Activated CD4-positive, alpha-beta T cell treated with anti-CD3 and anti-CD28 coated beads, Interleukin-2, amount 50 U/mL, for 4 hours (primary cell): Measurements from ENCODE around the gene RSU1.

Experiments
- DNase-seq, 2 experiments: peaks; one replicate each; pipeline ENCODE4 v3.0.0-alpha.2; 2020

RSU1 gene

DNA sequence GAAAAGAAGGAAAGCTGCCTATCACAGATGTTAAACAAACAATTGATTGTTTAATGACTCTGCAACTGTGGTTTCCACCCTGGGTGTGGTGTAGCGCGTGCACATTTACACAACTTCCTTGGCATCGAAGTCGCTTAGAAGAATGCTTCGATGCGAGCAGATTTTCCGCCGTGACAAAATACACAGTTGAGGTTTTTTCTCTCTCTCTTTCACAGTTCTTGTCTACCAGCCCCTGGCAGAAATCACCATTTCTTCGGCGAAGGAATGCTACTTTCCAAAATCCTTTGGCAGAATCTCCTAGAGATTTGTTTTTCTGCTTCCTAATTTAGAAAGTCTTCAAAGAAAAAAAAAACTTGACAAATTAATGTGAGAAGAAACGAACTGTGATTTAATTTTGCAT lies 224.8 kb downstream of the RSU1 start:
- DNase-seq: no peak

- DNase-seq: no peak
Observed at GRCh38 chr10:16586358-16587138, 230.7 kb downstream of the RSU1 start.

DNA sequence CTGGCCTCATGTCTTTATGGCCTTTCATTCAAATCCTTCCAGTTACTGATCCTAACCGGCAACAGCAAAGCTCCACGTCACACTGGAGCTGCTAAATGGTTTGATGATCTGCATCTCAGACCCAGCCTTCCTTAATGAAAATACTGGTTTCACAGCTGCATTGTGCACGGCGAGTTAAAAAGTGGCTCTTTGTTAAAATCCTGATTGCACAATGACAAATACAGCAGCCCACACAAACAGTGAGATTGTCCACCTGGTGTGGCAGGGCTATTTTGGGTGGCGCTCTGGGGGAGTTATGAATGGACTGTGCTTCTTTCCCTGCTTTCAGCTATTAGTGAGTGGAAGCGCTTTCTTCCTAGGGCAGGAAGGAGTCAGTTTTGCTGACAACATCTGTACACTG lies 232.1 kb downstream of the RSU1 start:
- no peak for DNase-seq

DNA sequence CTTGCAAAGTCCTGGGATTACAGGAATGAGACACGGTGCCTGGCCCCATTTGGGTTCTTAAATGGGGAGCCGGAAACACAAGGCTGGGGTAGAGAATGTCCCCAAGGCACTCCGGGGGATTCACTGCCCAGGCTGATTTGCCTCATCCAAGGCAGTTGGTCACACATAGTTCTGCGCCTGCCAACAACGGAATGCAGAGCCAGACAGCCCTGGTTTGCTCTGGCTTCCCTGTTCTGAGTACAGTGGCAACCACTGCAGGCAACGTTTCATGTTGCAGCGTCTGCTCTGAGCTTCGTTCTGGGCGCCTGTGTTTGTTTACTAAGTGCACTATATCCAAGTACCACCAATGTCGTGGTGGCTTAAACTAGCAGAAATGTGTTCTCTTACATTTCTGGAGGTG lies 233.8 kb downstream of the RSU1 start:
- DNase-seq: no peak

- no peak for DNase-seq
Observed at GRCh38 chr10:16581202-16581601, 236.0 kb downstream of the RSU1 start.

- DNase-seq: no peak
Observed at GRCh38 chr10:16570731-16571130, 246.5 kb downstream of the RSU1 start.

DNA sequence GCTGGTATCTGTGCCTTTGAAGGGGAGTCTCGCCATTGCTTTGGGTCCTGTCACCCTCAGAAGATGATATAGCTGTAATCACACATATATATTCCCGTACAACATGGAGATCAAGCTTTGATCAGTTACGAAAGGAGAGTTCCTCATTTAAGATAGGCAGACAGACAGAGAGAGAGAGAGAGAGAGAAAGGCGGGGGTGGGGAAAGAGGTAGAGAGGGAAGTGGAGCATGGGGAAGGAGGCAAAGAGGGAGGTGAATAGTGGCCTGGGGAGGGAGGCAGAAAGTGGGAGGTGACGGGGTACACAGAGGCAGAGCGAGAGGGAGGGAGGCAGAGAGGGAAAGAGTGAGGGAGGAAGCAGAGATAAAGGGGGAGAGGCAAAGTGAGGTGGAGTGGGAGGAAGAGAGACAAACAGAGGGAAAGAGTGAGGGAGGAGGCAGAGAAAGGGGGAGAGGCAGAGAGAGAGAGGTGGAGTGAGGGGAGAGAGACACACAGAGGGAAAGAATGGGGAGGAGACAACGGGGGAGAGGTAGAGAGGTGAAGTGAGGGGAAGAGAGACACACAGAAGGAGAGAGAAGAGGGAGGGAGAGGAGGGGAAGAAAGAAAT lies 250.9 kb downstream of the RSU1 start:
- no peak for DNase-seq

DNA sequence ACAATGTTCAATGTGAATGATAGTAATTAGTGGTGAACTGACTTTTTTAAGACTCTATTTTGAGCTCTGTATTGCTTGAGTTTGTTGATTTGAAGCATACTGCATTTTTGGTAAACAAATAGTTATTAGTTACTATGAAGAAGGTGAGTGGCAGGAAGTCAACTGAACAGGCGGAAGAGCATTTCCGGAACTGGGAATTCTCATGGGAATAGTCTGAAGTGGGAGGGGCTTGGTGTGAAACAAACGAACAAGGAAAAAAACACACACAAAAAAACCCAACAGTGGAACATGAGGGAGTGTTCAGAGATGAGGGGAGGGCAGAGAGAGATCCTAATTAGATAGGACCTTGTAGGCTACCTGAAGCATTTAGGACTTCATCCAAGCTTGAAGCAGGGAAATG lies 251.6 kb downstream of the RSU1 start:
- no peak for DNase-seq

DNA sequence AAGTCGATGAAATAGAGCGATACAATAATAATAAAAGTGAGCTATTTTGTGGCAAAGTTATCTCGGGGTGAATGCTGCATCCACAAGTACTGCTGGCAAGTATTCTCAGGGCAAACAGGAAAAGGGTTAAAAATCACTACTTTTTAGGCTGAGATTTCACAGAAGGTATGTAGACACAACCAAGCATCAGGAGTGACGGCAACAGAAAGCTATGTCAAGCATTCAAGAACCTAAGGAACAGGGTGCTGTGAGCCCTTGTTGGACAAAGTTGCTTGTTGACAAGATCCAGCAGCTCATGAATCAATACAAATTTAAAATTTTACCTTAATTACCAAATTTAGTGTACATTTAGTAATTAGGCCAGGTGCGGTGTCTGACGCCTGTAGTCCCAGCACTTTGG lies 254.3 kb downstream of the RSU1 start:
- DNase-seq: no peak

GRCh38 chr10:16559236-16559773 lies 257.9 kb downstream of the RSU1 start:
- no peak for DNase-seq

DNA sequence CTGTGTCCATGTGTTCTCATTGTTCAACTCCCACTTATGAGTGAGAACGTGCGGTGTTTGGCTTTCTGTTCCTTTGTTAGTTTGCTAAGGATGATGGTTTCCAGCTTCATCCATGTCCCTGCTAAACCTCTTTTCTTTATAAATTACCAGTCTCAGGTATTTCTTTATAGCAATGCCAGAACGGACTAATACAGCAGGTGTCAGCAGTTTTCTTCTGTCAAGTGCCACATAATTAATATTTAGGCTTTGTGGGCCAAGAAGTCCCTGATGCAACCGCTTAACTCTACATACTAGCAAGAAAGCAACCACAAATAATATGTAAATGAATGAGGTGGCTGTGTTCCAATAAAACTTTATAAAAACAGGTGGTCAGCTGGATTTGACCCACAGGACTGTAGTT lies 269.3 kb downstream of the RSU1 start:
- DNase-seq: no peak

DNA sequence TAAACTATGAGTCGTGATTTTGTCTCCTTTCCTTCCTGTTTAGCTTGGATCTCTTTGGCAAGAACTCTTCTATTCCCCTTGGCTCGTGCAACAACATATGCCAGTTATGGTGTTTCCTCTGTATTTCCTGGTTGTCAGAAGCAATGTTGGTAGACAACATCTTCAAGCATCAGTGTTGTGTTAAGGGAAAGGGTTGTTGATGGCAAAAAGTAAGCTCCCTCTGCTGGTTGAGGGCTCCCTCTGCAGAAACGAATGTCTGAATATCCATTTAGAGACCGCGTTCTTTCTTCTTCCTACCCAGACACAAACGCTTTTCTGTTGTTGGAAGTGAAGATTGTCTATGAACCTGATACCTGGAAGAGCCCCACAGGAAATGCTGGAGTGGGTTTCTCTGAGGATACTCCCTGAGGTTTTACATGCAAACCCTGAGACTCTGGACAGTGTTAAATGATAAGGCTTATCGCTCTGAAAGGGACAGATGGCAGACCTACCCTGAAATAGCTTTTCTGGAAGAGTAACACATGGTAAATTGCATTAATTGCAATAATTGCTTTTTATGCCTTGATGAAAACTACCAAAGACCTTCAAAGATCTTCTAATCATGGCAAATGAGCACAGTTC lies 272.0 kb downstream of the RSU1 start:
- no peak for DNase-seq

DNA sequence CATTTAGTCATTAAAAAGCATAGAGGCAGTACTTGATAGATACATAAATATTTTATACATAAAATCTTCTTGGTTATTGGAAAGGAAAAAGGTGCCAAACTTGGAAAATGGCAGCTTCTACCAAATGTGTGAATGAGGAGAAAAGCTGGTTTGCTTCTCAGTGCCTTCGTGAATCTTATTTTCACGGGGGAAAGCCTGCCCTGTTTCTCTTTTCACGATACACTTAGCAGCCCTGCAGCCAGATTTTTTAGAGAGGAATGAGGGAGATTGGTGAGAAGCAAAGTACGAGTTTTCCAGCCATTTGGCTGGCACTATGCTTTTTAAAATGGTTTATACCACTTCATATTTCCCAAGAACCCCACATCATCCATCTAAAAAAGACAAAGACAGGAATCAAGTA lies 272.6 kb downstream of the RSU1 start:
- DNase-seq: no peak

DNA sequence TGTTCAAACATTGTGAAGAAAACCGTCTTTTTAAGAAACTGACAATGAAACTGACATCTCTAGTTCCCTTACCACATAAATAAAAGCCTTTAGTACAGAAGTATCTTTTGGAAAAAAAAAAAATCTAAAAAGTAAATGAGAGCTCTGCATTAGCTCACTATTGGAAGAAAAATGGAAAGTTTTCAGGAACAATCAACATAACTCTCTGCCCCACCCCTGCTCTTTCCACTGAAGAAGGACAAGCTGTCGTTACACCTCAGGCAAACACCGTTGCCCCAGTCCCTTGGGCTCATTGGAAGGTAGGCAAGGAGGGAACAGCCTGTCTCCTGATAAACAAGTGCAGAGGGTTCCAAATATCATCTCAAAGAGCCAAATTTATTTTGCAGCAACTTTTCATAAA lies 273.1 kb downstream of the RSU1 start:
- DNase-seq: no peak
